ENCODE measurements around the gene CDC16.
"Not testable (repeated sequence)": the region's sequence is repeated elsewhere in the genome, so short reads cannot be mapped to it uniquely, and the experiment has no call there.

The CDC16 gene

GRCh38 chr13:114228176-114228575 lies 6.5 kb upstream of the CDC16 start:
- DNase-seq: no peak

- DNase-seq: peak; percentile 62
Observed at GRCh38 chr13:114229506-114229905, 5.2 kb upstream of the CDC16 start.

DNA sequence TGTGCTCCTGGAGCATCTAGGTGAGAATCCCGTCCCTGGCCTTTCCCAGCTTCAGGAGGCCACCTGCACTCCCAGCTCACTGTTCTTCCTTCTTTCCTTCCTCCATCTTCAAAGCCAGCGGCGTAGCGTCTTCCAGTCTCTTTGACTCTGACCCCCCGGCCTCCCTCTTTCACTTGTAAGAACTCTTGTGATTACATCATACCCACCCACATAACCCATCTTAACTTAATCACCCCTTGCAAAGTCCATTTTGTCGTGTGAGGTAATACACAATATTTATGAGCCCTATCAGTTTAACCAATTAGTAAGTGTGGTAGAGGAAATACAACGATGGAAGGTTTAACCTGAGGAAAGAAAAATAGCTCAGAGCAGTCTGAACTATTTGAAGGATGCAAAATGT lies 4.6 kb upstream of the CDC16 start:
- DNase-seq: peak; percentile 59

GRCh38 chr13:114230575-114230974 lies 4.1 kb upstream of the CDC16 start:
- DNase-seq: no peak

DNA sequence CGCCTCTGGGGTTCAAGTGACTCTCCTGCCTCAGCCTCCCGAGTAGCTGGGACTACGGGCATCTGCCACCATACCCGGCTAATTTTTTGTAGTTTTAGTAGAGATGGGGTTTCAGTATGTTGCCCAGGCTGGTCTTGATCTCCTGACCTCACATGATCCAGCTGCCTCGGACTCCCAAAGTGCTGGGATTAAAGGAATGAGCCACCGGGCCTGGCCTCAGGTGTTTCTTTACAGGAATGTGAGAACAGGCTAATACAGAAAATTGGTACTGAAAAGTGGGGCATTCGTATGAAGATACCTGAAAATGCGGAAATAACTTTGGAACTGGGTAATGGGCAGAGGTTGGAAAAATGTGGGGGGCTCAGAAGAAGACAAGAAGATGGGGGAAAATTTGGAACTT lies 2.8 kb upstream of the CDC16 start:
- no peak for DNase-seq

- DNase-seq: no peak
Observed at GRCh38 chr13:114234266-114234644, 442 bp upstream of the CDC16 start.

GRCh38 chr13:114235697-114236096 lies 1.0 kb downstream of the CDC16 start:
- DNase-seq: no peak

DNA sequence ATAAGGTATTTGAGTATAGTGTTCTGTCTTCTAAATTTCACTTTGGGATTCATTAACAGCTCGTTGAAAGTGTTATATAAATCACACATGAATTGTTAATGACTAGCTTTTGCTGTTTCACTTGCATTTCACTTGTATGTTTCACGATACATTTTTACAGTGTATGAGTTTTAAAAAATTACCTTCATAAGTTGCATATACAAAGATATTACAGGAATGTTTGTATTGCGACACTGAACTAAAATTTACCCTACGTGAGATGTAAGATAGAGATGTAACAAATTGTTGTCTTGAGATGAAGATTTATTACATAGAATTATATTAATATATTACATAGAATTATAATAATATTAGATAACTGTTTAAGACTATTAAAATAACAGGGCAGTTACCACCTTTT lies 1.5 kb downstream of the CDC16 start:
- DNase-seq: no peak

DNA sequence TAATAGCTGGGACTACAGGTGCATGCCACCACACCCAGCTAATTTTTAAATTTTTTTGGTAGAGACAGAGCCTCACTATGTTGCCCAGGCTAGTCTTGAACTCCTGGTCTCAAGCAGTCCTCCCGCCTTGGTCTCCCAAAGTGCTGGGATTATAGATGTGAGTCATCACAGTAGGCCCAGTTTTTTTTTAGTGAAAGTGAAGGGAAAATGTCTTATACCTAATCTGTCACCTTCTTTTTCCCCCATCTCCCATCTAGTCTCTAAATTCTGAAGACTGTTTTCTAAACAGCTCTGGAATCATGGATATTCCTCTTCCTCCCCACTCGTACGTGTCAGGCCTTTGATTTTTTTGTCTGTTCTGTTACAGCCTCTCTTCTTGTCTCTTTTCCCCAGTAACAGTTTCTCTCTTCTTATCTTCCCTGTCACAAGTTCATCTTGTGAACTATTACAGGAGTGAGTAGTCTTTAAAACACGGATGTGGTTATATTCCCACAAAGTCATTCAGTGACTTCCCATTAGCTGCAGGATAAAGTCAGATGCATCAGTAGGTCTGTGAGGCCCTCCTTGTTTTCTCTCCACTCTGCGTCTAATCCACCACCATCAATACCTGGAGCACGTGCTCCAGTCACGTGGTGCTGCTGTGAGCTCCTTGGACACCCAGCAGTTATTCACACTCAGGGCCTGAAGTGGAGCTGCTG lies 2.9 kb downstream of the CDC16 start:
- no peak for DNase-seq

DNA sequence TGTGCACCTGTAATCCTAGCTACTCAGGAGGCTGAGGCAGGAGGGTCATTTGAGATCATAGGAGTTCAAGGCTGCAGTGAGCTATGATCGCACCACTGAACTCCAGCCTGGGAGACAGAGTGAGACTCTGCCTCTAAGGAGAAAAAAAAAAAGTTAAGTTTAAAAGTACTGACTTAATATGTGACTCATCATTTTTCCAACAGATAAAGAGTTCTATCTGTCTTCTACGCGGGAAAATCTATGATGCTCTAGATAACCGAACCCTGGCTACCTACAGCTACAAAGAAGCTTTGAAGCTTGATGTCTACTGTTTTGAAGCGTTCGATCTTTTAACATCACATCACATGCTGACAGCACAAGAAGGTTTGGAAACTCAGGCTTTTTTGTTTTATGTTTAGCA lies 7.2 kb downstream of the CDC16 start:
- no peak for DNase-seq

DNA sequence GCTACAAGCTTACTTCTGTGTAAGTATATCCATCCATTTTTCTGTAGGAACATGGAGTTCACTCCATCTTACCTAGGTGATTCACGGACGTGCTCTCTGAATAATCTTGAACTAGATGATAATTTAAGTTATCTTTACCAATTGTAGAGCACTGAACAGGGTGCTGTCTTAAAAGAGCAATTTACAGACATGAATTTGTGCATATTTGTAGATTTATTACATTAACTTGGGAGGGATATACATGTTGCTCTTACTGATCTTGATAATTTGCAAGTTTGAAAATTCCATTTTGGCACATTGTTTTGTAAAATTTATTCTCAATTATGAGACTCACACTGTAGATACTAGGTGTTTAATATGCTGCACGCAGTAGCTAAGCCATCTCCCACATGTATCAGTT lies 9.3 kb downstream of the CDC16 start:
- no peak for DNase-seq

GRCh38 chr13:114244637-114245036 lies 9.9 kb downstream of the CDC16 start:
- no peak for DNase-seq

DNA sequence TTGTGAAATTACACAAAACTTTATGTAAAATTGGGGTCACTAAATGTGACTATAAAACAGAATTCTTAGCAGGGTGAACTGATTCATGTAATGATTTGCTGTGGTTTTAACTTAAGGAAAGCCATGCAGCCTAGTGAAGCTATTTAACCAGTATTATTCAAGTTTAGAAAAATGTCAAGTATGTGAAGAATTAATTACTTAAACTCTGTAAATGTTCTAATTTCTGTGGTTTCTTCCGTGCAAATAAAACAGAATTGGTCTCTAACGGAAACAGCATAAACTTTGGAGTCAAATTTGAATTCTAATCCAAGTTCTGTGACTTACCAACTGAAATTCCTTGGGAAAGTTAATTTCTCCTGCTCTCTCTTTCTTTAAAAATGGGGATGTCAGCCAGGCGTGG lies 13.3 kb downstream of the CDC16 start:
- no peak for DNase-seq

- DNase-seq: no peak
Observed at GRCh38 chr13:114249077-114249476, 14.4 kb downstream of the CDC16 start.

- not testable (repeated sequence) for DNase-seq
Observed at GRCh38 chr13:114251639-114252440, 17.1 kb downstream of the CDC16 start.

DNA sequence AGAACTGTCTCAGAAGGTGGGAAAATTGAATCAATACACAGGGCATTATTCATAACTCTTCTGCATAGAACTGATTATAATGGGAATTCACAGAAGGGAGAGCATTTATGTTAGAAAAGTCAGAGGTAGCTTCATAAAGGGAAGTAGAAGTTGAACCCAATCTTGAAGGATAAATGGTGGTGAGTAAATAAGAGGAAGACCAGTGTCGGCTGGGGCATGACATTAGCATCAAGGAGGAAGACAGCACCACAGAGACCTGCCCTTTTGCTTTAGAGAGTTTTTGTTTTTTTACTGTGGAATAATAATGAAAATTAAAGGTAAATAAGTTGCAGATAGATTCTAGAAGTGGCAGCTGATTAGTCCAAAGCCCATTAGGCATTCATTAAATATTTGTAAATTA lies 21.9 kb downstream of the CDC16 start:
- peak; percentile 19 for DNase-seq

- DNase-seq: no peak
Observed at GRCh38 chr13:114257014-114257413, 22.3 kb downstream of the CDC16 start.

DNA sequence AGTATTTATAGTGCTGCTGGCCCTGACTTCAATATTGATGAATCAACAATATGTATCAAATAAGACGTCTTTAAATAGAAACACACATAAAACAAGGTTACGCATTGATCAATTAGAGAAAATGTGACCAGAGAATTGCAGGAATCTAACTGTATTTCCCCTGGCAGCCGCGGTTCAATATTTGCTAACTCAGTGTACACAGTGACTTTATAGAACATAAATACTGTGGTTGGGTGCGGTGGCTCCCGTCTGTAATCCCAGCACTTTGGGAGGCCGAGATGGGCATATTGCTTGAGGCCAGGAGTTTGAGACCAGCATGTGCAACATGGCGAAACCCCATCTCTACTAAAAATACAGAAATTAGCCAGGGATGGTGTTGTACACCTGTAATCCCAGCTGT lies 23.9 kb downstream of the CDC16 start:
- no peak for DNase-seq

DNA sequence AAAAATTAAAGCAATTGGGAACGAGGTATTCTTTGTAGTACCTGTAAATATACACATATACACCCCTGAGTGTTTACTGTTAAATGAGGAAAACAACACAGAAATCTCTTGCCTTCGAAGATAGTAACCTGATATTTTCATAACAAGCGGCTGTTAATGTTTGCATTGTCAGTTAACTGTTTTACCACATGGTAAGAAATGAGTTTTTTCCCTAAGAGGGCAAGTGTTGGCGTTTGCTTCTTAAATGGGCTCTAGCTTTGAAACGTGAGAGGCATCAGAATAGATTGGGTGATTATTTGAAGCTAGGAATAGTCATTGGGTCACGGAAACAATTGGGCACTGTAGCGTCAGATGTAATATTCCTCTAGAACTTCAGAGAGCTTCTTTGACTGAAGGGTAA lies 24.7 kb downstream of the CDC16 start:
- DNase-seq: no peak

DNA sequence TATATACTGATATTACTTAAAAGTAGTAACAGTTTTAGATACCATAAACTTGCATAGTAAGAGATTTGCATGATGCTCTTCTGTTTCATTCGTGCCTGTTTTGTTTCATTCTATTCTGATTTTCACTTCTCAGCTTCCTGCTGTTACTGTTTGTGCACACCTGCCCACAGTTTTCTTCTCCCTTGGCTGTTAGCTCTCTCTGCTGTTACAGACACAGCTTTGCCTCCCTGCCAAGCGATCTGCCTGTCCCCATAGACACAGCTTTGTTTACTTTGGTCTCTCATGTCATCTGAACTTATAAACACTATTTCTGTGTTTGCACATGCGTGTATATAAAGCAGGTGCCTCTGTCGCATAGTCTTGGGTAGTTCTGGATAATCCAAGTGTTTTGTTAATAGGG lies 25.3 kb downstream of the CDC16 start:
- no peak for DNase-seq

DNA sequence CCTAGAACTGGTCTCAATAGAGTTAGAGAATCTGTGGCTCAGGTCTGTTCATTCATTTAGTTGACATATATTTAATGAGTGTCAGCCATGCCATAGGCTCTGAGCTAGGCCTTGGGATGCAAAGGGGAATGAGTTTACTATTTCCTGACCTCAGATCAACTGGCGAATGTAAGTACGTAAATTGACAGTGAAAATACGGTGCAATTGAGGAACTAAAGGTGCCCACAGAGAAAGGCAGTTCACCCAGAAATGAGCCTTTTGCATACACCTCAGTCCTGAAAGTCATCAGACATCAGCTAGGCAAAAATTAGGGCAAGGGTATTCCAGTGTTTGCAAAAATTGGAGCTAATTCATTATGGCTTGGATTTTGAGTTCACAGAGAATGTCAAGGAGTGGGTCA lies 26.1 kb downstream of the CDC16 start:
- no peak for DNase-seq

GRCh38 chr13:114261328-114261965 lies 26.8 kb downstream of the CDC16 start:
- no peak for DNase-seq

GRCh38 chr13:114263578-114263977 lies 28.9 kb downstream of the CDC16 start:
- DNase-seq: no peak

- not testable (repeated sequence) for DNase-seq
Observed at GRCh38 chr13:114264313-114264712, 29.6 kb downstream of the CDC16 start.
